Suprapubic skin (tissue), 4 donors: Measurements from ENCODE around the gene TRIM71. TPM values are rescaled to one million over a fixed set of nuclear protein-coding genes. Genes with fewer than 3 reads are reported as not detected.

Experiments used
- DNase-seq, 2 donors: peaks; one replicate each; pipeline ENCODE4 v3.0.0-alpha.2; 2019; ENCODE audit warnings: low spot score in 2 of 2
- H3K27ac ChIP-seq: fragments of 200-600 bp; sonication (generic); one replicate; pipeline ENCODE4 v1.5.1; 2019
- H3K27me3 ChIP-seq: fragments of 200-600 bp; sonication (generic); one replicate; pipeline ENCODE4 v1.5.1; 2019
- H3K36me3 ChIP-seq: fragments of 200-600 bp; sonication (generic); one replicate; pipeline ENCODE4 v1.5.1; 2019
- H3K4me1 ChIP-seq: fragments of 200-600 bp; sonication (generic); one replicate; pipeline ENCODE4 v1.5.1; 2019
- H3K4me3 ChIP-seq: fragments of 200-600 bp; sonication (generic); one replicate; pipeline ENCODE4 v1.5.1; 2019; ENCODE audit warnings: mild to moderate bottlenecking
- H3K9me3 ChIP-seq: fragments of 200-600 bp; sonication (generic); one replicate; pipeline ENCODE4 v1.5.1; 2019
- CTCF ChIP-seq, 2 donors: fragments of 200-600 bp in 1 of 2; fragments of 450-650 bp in 1 of 2; sonication (generic) in 1 of 2; IDR thresholded peaks; one replicate each; pipeline ENCODE4 v1.5.1; 2016 to 2019; ENCODE audit warnings: antibody characterized with exemption in 2 of 2, mild to moderate bottlenecking in 1 of 2, moderate library complexity in 1 of 2
- EP300 ChIP-seq: sonication (generic); formaldehyde crosslinking; IDR thresholded peaks from one replicate; pipeline ENCODE4 v1.6.1; 2017; ENCODE audit warnings: antibody characterized with exemption
- POLR2A ChIP-seq, 2 donors: fragments of 450-650 bp; IDR thresholded peaks; one replicate each; pipeline ENCODE4 v1.6.1; 2017; ENCODE audit warnings: antibody characterized with exemption in 2 of 2, mild to moderate bottlenecking in 2 of 2, moderate library complexity in 2 of 2
- POLR2AphosphoS5 ChIP-seq, 3 donors: sonication (generic); formaldehyde crosslinking; IDR thresholded peaks; one replicate each; pipeline ENCODE4 v1.6.1; 2017; ENCODE audit warnings: antibody characterized with exemption in 3 of 3
- WGBS: methylation state at CpG from one replicate; pipeline ENCODE4 v1.1.5; 2018; 5-methylcytosine and 5-hydroxymethylcytosine counted together
- total RNA-seq, 4 donors: library from RNA; depleted of rRNA; stranded (reverse); fragments of >200 nt; gene quantifications; one replicate each; pipeline ENCODE4 v1.1.0, GENCODE V29; 2016

Gene TRIM71
- total RNA-seq, 4 donors from 2014 or later, result not detected

DNA sequence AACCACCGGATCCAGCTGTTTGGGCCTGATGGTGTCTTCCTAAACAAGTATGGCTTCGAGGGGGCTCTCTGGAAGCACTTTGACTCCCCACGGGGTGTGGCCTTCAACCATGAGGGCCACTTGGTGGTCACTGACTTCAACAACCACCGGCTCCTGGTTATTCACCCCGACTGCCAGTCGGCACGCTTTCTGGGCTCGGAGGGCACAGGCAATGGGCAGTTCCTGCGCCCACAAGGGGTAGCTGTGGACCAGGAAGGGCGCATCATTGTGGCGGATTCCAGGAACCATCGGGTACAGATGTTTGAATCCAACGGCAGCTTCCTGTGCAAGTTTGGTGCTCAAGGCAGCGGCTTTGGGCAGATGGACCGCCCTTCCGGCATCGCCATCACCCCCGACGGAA, 73.6 kb downstream of the TRIM71 start:
- Histone ChIP-seq H3K36me3 (no peaks in the 10 kb centered on the region), H3K4me1 (no peaks in the 10 kb centered on the region), H3K27me3 (peaks cover 8% of the 10 kb centered on the region), H3K27ac (no peak overlapping the region), H3K4me3 (no peak overlapping the region), H3K9me3 (no peaks in the 10 kb centered on the region)
- DNase-seq, result no peak
- WGBS, result 91% methylated on average over 19 of the region's 19 CpGs
- TF ChIP-seq EP300, result no peak

GRCh38 chr3:32892625-32893598, 75.1 kb downstream of the TRIM71 start:
- TF ChIP-seq POLR2A (IDR thresholded peaks at IDR 0.05) (no peak), CTCF (IDR thresholded peaks at IDR 0.05) (no peak), POLR2AphosphoS5 (IDR thresholded peaks at IDR 0.05) (no peak), EP300 (no peak)
- 69% methylated on average over 8 of the region's 8 CpGs for WGBS
- DNase-seq, result no peak
- Histone ChIP-seq H3K9me3 (no peaks in the 10 kb centered on the region), H3K27me3 (peaks cover 11% of the 10 kb centered on the region), H3K36me3 (no peaks in the 10 kb centered on the region), H3K4me1 (no peaks in the 10 kb centered on the region), H3K27ac (no peak overlapping the region), H3K4me3 (no peak overlapping the region)

- H3K27ac ChIP-seq, result no peak overlapping the region
- H3K4me3 ChIP-seq, result no peak overlapping the region
- no peaks in the 10 kb centered on the region for H3K4me1 ChIP-seq
- no peak for DNase-seq
- peaks cover 16% of the 10 kb centered on the region for H3K27me3 ChIP-seq
- TF ChIP-seq POLR2A (IDR thresholded peaks at IDR 0.05), result no peak
- TF ChIP-seq CTCF (IDR thresholded peaks at IDR 0.05), result no peak
- TF ChIP-seq POLR2AphosphoS5 (IDR thresholded peaks at IDR 0.05), result no peak
- no peak for TF ChIP-seq EP300
- no peaks in the 10 kb centered on the region for H3K36me3 ChIP-seq
- 82% methylated on average over 2 of the region's 2 CpGs for WGBS
- H3K9me3 ChIP-seq, result no peaks in the 10 kb centered on the region
Observed at GRCh38 chr3:32894977-32895376, 77.2 kb downstream of the TRIM71 start.

GRCh38 chr3:32895701-32896100, 77.9 kb downstream of the TRIM71 start:
- 89% methylated on average over 2 of the region's 2 CpGs for WGBS
- no peaks in the 10 kb centered on the region for H3K36me3 ChIP-seq

GRCh38 chr3:32896143-32896542, 78.3 kb downstream of the TRIM71 start:
- Histone ChIP-seq H3K36me3 (no peaks in the 10 kb centered on the region), H3K27me3 (peaks cover 16% of the 10 kb centered on the region), H3K9me3 (no peaks in the 10 kb centered on the region), H3K4me3 (no peak overlapping the region), H3K4me1 (no peaks in the 10 kb centered on the region), H3K27ac (no peak overlapping the region)
- TF ChIP-seq EP300 (no peak), POLR2AphosphoS5 (IDR thresholded peaks at IDR 0.05) (no peak), POLR2A (IDR thresholded peaks at IDR 0.05) (no peak), CTCF (IDR thresholded peaks at IDR 0.05) (no peak)
- WGBS, result 95% methylated on average over 4 of the region's 4 CpGs
- DNase-seq, result no peak

More at GRCh38 chr3:32895701-32896100, 77.9 kb downstream of the TRIM71 start:
- no peak overlapping the region for H3K4me3 ChIP-seq
- H3K9me3 ChIP-seq, result no peaks in the 10 kb centered on the region
- TF ChIP-seq POLR2A (IDR thresholded peaks at IDR 0.05) (no peak), CTCF (IDR thresholded peaks at IDR 0.05) (no peak), EP300 (no peak), POLR2AphosphoS5 (IDR thresholded peaks at IDR 0.05) (no peak)
- H3K27me3 ChIP-seq, result peaks cover 16% of the 10 kb centered on the region
- no peak overlapping the region for H3K27ac ChIP-seq
- H3K4me1 ChIP-seq, result no peaks in the 10 kb centered on the region
- no peak for DNase-seq
